ENCODE data around the gene MAP3K4.

The MAP3K4 gene

DNA sequence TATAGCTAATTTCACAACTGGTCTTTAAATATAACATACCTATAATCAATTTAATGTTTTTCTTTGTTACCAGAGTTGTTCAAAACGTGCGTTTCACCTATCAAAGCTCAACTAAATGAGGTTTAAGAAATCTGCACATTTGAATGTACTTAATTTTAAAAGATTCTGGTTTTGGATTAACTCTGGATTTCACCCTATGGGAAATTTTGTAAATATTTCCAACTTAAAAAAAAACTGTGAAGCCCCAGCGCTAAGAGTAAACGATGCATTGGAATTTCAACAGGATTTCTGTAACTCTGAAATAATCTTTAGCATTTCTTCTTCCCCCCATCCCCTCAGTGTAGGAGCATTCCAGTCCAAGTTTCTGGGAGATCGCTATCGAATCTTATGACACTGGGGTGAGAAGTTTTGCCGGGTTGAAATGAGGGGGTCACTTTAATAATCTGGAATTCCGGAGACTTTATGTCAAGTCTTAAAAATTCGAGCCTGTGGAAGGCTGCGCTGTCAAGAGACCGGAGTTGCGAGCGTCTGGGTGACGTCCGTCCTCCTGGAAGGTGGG lies 643 bp upstream of the MAP3K4 start:
- TF ChIP-seq ZNF384 (IDR thresholded peaks at IDR 0.05) (no peak), FOXK2 (IDR thresholded peaks at IDR 0.05) (no peak), HDGF (IDR thresholded peaks at IDR 0.05; ENCODE audit: borderline replicate concordance) (no peak), NFRKB (IDR thresholded peaks at IDR 0.05) (no peak), FOXM1 (IDR thresholded peaks at IDR 0.05; ENCODE audit: borderline replicate concordance) (no peak), FOXA1 (IDR thresholded peaks at IDR 0.05) (no peak), CTBP1 (IDR thresholded peaks at IDR 0.05; ENCODE audit: borderline replicate concordance) (no peak), SP1 (IDR thresholded peaks at IDR 0.05) (no peak), TARDBP (IDR thresholded peaks at IDR 0.05) (no peak), ARNT (IDR thresholded peaks at IDR 0.05) (no peak), PKNOX1 (IDR thresholded peaks at IDR 0.05) (no peak), L3MBTL2 (conservative IDR thresholded peaks at IDR 0.05) (no peak), SUZ12 (IDR thresholded peaks at IDR 0.05) (no peak), LEF1 (IDR thresholded peaks at IDR 0.05; ENCODE audit: borderline replicate concordance) (no peak)
- ChIA-PET POLR2A (interaction anchor here (0.9 to 1.5 kb wide), 3 partner anchors 12 to 39 kb away, joined by 3 to 4 read pairs (median 4); no protein-coding TSS in a partner anchor), CTCF (no interaction called here)
- DNase-seq (ENCODE audit: extremely low spot score): no peak

DNA sequence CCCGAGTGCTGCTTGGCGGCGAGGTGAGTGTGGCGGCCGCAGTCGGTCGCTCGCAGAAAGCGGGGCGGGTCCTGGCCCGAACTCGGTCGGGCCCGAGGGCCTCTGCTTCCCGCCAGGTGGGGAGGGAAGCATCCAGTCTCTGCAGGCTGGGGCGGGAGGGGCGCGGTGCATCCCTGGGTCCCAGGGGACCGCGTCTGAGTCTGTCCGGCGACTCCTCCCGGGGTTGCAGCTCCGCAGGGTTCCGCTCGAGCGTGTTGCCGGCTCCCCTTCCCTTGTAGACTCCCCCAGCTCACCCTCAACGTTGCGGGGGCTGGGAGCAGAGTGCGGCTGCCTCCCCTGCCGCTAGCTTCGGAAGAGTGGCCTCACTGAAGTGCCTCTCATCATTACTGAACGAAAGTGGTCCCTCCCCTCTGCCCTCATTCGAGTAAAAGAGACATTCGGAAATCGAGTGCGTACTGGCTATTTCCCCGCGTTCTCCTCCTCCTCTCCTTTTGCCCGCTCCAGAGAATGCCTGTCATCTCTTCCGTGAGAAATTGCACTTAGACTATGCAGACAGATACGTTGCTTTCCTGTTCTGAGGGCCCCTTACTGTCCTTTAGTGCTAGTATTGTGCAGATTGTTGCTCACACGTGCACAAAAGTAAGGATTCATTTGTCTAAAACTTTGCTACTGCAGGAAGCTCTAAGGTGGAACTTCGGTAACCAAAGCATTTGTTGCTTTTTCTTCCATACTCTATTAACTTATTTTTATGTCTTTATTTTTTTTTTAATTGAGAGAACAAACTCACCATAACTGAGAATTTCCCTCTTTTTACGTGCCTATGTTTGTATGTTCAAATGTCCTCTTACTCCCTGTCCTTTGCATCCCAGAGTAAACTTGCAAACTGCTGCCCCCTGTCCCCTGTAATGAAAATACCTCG lies 751 bp downstream of the MAP3K4 start:
- POLR2A ChIA-PET: interaction anchor here (0.6 to 1.5 kb wide), 8 partner anchors 13 to 484 kb away, joined by 3 to 4 read pairs (median 3); partner anchors contain the start of gene AGPAT4
- TF ChIP-seq FOXM1 (IDR thresholded peaks at IDR 0.05; ENCODE audit: borderline replicate concordance): 0 out of 2 replicates have a peak, but pooled peaks have one; percentile 1
- no peak for TF ChIP-seq ELF4 (IDR thresholded peaks at IDR 0.05)
- TF ChIP-seq FOXK2 (IDR thresholded peaks at IDR 0.05): no peak
- TF ChIP-seq PKNOX1 (IDR thresholded peaks at IDR 0.05): peak; percentile 30; the same call in 1 of the 2 replicates
- no peak for TF ChIP-seq SP1 (IDR thresholded peaks at IDR 0.05)
- TF ChIP-seq FOXA1 (IDR thresholded peaks at IDR 0.05): no peak
- no peak for TF ChIP-seq LEF1 (IDR thresholded peaks at IDR 0.05; ENCODE audit: borderline replicate concordance)
- peak; percentile 48 for TF ChIP-seq CTBP1 (IDR thresholded peaks at IDR 0.05; ENCODE audit: borderline replicate concordance)
- no peak for TF ChIP-seq BHLHE40 (IDR thresholded peaks at IDR 0.05; ENCODE audit: borderline replicate concordance)
- peak; percentile 35 for TF ChIP-seq L3MBTL2 (conservative IDR thresholded peaks at IDR 0.05)
- CTCF ChIA-PET: interaction anchor here (0.6 to 1.3 kb wide), 7 partner anchors 9 to 1978 kb away, joined by 3 to 8 read pairs (median 4); no protein-coding TSS in a partner anchor
- peak; percentile 64 for DNase-seq (ENCODE audit: extremely low spot score)

GRCh38 chr6:160992980-160993314 lies 1.4 kb downstream of the MAP3K4 start:
- TF ChIP-seq ZNF384 (IDR thresholded peaks at IDR 0.05): no peak
- TF ChIP-seq SUZ12 (IDR thresholded peaks at IDR 0.05): no peak
- TF ChIP-seq FOXA1 (IDR thresholded peaks at IDR 0.05): no peak
- no peak for TF ChIP-seq FOXM1 (IDR thresholded peaks at IDR 0.05; ENCODE audit: borderline replicate concordance)
- no peak for TF ChIP-seq ARNT (IDR thresholded peaks at IDR 0.05)
- TF ChIP-seq SP1 (IDR thresholded peaks at IDR 0.05): no peak
- no peak for TF ChIP-seq NFRKB (IDR thresholded peaks at IDR 0.05)
- ChIA-PET CTCF (interaction anchor here (0.6 to 1.3 kb wide), 4 partner anchors 9 to 62 kb away, joined by 3 to 8 read pairs (median 4); no protein-coding TSS in a partner anchor), POLR2A (interaction anchor here (1.0 kb wide), 1 partner anchor 24 kb away, joined by 3 read pairs; no protein-coding TSS in a partner anchor)
- no peak for DNase-seq (ENCODE audit: extremely low spot score)

GRCh38 chr6:160995271-160995670 lies 3.7 kb downstream of the MAP3K4 start:
- TF ChIP-seq CTBP1 (IDR thresholded peaks at IDR 0.05; ENCODE audit: borderline replicate concordance) (no peak), ELF4 (IDR thresholded peaks at IDR 0.05) (no peak), FOXM1 (IDR thresholded peaks at IDR 0.05; ENCODE audit: borderline replicate concordance) (no peak), ARNT (IDR thresholded peaks at IDR 0.05) (no peak), FOXA1 (IDR thresholded peaks at IDR 0.05) (no peak), SP1 (IDR thresholded peaks at IDR 0.05) (no peak), LEF1 (IDR thresholded peaks at IDR 0.05; ENCODE audit: borderline replicate concordance) (no peak), ZNF384 (IDR thresholded peaks at IDR 0.05) (no peak), FOXK2 (IDR thresholded peaks at IDR 0.05) (no peak)
- ChIA-PET CTCF (no interaction called here), POLR2A (no interaction called here)
- no peak for DNase-seq (ENCODE audit: extremely low spot score)

DNA sequence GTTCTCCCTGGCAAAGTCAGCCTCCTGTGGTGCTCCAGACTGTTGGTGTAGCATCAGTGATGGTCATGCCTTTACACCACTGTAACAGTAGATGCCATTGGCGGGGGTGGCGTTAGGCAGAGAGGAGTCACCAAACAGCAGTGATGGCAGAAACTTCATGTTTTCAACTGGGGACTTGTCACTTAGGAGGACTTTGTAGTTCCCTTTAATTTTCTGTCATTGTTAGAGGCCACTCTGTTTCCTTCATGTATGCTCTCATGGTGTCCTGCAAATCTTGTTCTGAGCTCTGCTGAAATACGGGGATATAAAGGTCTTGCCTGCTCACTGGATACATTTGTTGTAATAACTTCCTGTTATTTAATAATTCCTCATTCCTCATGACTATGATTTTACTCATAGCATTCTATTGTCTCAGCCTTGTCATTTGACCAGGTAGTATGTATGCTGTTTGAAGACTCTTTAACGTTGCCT lies 4.6 kb downstream of the MAP3K4 start:
- TF ChIP-seq FOXK2 (IDR thresholded peaks at IDR 0.05) (no peak), NFRKB (IDR thresholded peaks at IDR 0.05) (no peak), HDGF (IDR thresholded peaks at IDR 0.05; ENCODE audit: borderline replicate concordance) (no peak), FOXM1 (IDR thresholded peaks at IDR 0.05; ENCODE audit: borderline replicate concordance) (no peak), TARDBP (IDR thresholded peaks at IDR 0.05) (no peak), ELF4 (IDR thresholded peaks at IDR 0.05) (no peak), SP1 (IDR thresholded peaks at IDR 0.05) (no peak), LEF1 (IDR thresholded peaks at IDR 0.05; ENCODE audit: borderline replicate concordance) (no peak), BHLHE40 (IDR thresholded peaks at IDR 0.05; ENCODE audit: borderline replicate concordance) (no peak), CTBP1 (IDR thresholded peaks at IDR 0.05; ENCODE audit: borderline replicate concordance) (no peak), SUZ12 (IDR thresholded peaks at IDR 0.05) (no peak), FOXA1 (IDR thresholded peaks at IDR 0.05) (no peak), ZNF384 (IDR thresholded peaks at IDR 0.05) (no peak), ARNT (IDR thresholded peaks at IDR 0.05) (no peak), L3MBTL2 (conservative IDR thresholded peaks at IDR 0.05) (no peak), PKNOX1 (IDR thresholded peaks at IDR 0.05) (no peak)
- POLR2A ChIA-PET: no interaction called here
- DNase-seq (ENCODE audit: extremely low spot score): no peak
- CTCF ChIA-PET: no interaction called here
